Neural progenitor cell (in vitro differentiated cells): ENCODE measurements around the gene ZC3H7A.
A peak's percentile ranks its signal among the peaks of the same experiment; 100 is the strongest.

Experiments
- EZH2 ChIP-seq: fragments of 200-600 bp; sonication (generic); IDR thresholded peaks from 2 replicates; pipeline ENCODE4 v1.6.1; 2017; ENCODE audit warnings: antibody characterized with exemption, mild to moderate bottlenecking, moderate library complexity
- EZH2phosphoT487 ChIP-seq: fragments of 200-600 bp; sonication (generic); IDR thresholded peaks from 2 replicates; pipeline ENCODE4 v1.6.1; 2017; ENCODE audit warnings: antibody characterized with exemption
- TF ChIP-seq, protein P1 (sequence below): fragments of 200-600 bp; sonication (generic); IDR thresholded peaks from 2 replicates; pipeline ENCODE4 v1.5.1; 2017; ENCODE audit warnings: antibody characterized with exemption, mild to moderate bottlenecking

DNA sequence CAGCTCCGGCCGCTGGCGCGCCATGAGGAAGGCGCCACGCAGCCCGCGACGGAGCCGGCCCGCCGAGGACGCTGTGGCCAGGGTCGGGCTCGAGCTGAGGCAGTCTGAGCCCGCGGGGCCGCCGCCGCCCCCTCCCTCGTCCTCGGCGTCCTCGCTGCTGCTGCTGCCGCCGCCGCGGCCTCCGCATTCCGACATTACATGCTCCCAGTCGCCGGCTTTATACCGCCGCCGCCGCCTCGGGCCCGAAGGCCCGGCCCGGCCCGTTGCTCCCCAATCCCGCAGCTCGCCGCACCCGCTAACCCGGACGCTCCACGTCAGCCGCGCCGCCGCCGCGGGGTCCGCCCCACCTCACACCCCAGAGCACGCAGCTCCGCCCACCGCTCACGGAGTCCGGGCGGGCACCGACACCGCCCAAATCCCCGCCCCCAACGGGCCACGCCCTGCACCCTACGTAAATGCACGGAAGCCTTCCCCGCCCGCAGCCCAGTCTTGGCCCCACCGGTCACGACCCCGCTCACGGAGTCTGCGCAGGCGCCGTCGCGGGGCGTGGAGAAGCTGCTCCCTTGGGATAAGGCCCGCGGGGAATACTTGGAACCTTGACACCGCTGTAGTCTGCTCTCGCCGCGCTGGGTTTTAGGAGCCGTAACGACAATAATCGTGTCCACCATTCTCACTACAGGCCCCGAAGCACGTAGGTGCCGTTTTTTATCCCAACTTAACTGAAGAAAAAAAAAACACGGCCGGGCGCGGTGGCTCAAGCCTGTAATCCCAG, 54.3 kb downstream of the ZC3H7A start, which contains the start of gene TXNDC11:
- TF ChIP-seq, protein P1, sequence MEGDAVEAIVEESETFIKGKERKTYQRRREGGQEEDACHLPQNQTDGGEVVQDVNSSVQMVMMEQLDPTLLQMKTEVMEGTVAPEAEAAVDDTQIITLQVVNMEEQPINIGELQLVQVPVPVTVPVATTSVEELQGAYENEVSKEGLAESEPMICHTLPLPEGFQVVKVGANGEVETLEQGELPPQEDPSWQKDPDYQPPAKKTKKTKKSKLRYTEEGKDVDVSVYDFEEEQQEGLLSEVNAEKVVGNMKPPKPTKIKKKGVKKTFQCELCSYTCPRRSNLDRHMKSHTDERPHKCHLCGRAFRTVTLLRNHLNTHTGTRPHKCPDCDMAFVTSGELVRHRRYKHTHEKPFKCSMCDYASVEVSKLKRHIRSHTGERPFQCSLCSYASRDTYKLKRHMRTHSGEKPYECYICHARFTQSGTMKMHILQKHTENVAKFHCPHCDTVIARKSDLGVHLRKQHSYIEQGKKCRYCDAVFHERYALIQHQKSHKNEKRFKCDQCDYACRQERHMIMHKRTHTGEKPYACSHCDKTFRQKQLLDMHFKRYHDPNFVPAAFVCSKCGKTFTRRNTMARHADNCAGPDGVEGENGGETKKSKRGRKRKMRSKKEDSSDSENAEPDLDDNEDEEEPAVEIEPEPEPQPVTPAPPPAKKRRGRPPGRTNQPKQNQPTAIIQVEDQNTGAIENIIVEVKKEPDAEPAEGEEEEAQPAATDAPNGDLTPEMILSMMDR = no peak
- TF ChIP-seq EZH2 (peak; percentile 34), EZH2phosphoT487 (no peak)
